Adrenal gland (tissue), 12 donors: ENCODE data around the gene PLCB1. TPM values are rescaled to one million over a fixed set of nuclear protein-coding genes. Genes with fewer than 3 reads are reported as not detected.

Experiments used
- DNase-seq, 7 donors: peaks; one replicate each; pipeline ENCODE4 v3.0.0-alpha.2; 2019 to 2020
- H3K27ac ChIP-seq, 5 donors: fragments of 200-600 bp; sonication (generic) in 4 of 5; 1 replicate in 3 of 5; 2 replicates in 2 of 5; pipeline versions ENCODE4 v1.5.1 to v1.8.0; 2016 to 2020; ENCODE audit warnings: mild to moderate bottlenecking in 1 of 5
- H3K27me3 ChIP-seq: fragments of 200-600 bp; 2 replicates; pipeline ENCODE4 v1.8.0; 2021
- H3K36me3 ChIP-seq, 2 donors: fragments of 200-600 bp; replicated peaks in 1 of 2; 1 replicate in 1 of 2; 2 replicates in 1 of 2; pipeline versions ENCODE4 v1.5.1 to v1.8.0; 2018 to 2022
- H3K4me1 ChIP-seq, 2 donors: fragments of 200-600 bp; replicated peaks in 1 of 2; 1 replicate in 1 of 2; 2 replicates in 1 of 2; pipeline versions ENCODE4 v1.5.1 to v1.8.0; 2018 to 2021
- H3K4me3 ChIP-seq, 4 donors: fragments of 200-600 bp; sonication (generic) in 3 of 4; one replicate each; pipeline ENCODE4 v1.5.1; 2016 to 2018
- H3K9me3 ChIP-seq, 3 donors: fragments of 200-600 bp; sonication (generic) in 1 of 3; replicated peaks in 1 of 3; 1 replicate in 2 of 3; 2 replicates in 1 of 3; pipeline versions ENCODE4 v1.5.1 to v1.8.0; 2016 to 2021
- CTCF ChIP-seq, 6 experiments: fragments of 450-650 bp in 4 of 6; fragments of 200-600 bp in 2 of 6; sonication (generic) in 1 of 6; IDR thresholded peaks; 1 replicate in 5 of 6; 2 replicates in 1 of 6; pipeline versions ENCODE4 v1.5.1 to v1.8.0; 2016 to 2021; ENCODE audit warnings: antibody characterized with exemption in 6 of 6, mild to moderate bottlenecking in 2 of 6, moderate library complexity in 1 of 6
- POLR2A ChIP-seq, 2 donors: fragments of 450-650 bp; IDR thresholded peaks; one replicate each; pipeline ENCODE4 v1.6.1; 2017; ENCODE audit warnings: antibody characterized with exemption in 2 of 2, mild to moderate bottlenecking in 2 of 2, moderate library complexity in 1 of 2
- WGBS, 4 donors: extraction: QIAGEN DNeasy Blood & Tissue Kit in 2 of 4; methylation state at CpG; one replicate each; pipeline versions ENCODE4 v1.1.5 to v1.1.7; 2013 to 2017; 5-methylcytosine and 5-hydroxymethylcytosine counted together
- intact Hi-C, 2 donors: fragments of 100-400 bp; cut with DNase I; formaldehyde crosslinking; loops; one replicate each; pipeline versions ENCODE4 v1.14.1 to v1.15.0; 2022 to 2023
- polyA plus RNA-seq, 3 donors: library from polyadenylated mRNA; stranded (reverse); fragments of 200-250 nt in 2 of 3; fragments of 350-450 nt in 1 of 3; fragmentation: Illumina TruSeq in 1 of 3; extraction: RNeasy Lipid Tissue Mini Kit (QIAGEN cat#74804) in 1 of 3; gene quantifications; one replicate each; pipeline ENCODE4 v1.2.3, GENCODE V29; 2013 to 2014
- total RNA-seq, 9 donors: library from RNA; depleted of rRNA in 4 of 9; stranded (reverse); fragments of >200 nt in 4 of 9; fragments of 120-200 nt in 1 of 9; fragmentation: NEBNext Ultra II Directional in 1 of 9; extraction: Animal tissue kit (Norgen Biotek cat#: 25700) in 1 of 9; gene quantifications; one replicate each; pipeline versions ENCODE4 v1.1.0 to v1.2.4, GENCODE V29; 2013 to 2023
- donor health status: healthy with polysubstance abuse.
- donor health status: Bipolar disorder and iron deficiency.
- donor health status: DM: yes; HTN: yes; CAD: no.
- donor health status: DM: no; HTN: no; CAD: no.
- donor health status: DM: no; HTN: no; CAD: no.
- donor health status: DM: yes; HTN: yes; CAD: no.

PLCB1 gene
- total and polyA plus RNA-seq, 12 donors = 7.7 to 56.6 (median 27.9) TPM

GRCh38 chr20:8509809-8510208 lies 377.7 kb downstream of the PLCB1 start:
- peaks cover 0 to 6% of the 10 kb centered on the region in 2 donors for H3K4me1 ChIP-seq
- no peaks in the 10 kb centered on the region for H3K27me3 ChIP-seq
- 64 to 74% (median 69%) methylated on average over 1 of the region's 1 CpG for WGBS, 4 donors
- H3K27ac ChIP-seq = no peak overlapping the region
- no peaks in the 10 kb centered on the region for H3K36me3 ChIP-seq
- TF ChIP-seq POLR2A (IDR thresholded peaks at IDR 0.05) = no peak
- TF ChIP-seq CTCF (IDR thresholded peaks at IDR 0.05) = no peak
- intact Hi-C loops = no loop called here
- no peak for DNase-seq
- no peaks in the 10 kb centered on the region for H3K9me3 ChIP-seq
- H3K4me3 ChIP-seq = no peak overlapping the region

GRCh38 chr20:8510808-8511207 lies 378.7 kb downstream of the PLCB1 start:
- Histone ChIP-seq H3K4me3 (no peak overlapping the region), H3K4me1 (peaks cover 0 to 6% of the 10 kb centered on the region in 2 donors), H3K36me3 (no peaks in the 10 kb centered on the region), H3K27me3 (no peaks in the 10 kb centered on the region), H3K9me3 (no peaks in the 10 kb centered on the region), H3K27ac (no peak overlapping the region)
- no peak for DNase-seq
- intact Hi-C loops = no loop called here
- no peak for TF ChIP-seq CTCF (IDR thresholded peaks at IDR 0.05)
- TF ChIP-seq POLR2A (IDR thresholded peaks at IDR 0.05) = no peak

- DNase-seq = no peak
- intact Hi-C loops = no loop called here
- no peaks in the 10 kb centered on the region for H3K27me3 ChIP-seq
- H3K36me3 ChIP-seq = no peaks in the 10 kb centered on the region
- TF ChIP-seq POLR2A (IDR thresholded peaks at IDR 0.05) (no peak), CTCF (IDR thresholded peaks at IDR 0.05) (no peak)
- H3K27ac ChIP-seq = no peak overlapping the region
- 93% methylated on average over 5 of the region's 5 CpGs for WGBS, 4 donors
- no peaks in the 10 kb centered on the region for H3K9me3 ChIP-seq
- no peak overlapping the region for H3K4me3 ChIP-seq
- peaks cover 0 to 6% of the 10 kb centered on the region in 2 donors for H3K4me1 ChIP-seq
Observed at GRCh38 chr20:8512003-8512402, 379.9 kb downstream of the PLCB1 start.

GRCh38 chr20:8515810-8516435 lies 383.9 kb downstream of the PLCB1 start:
- no peak overlapping the region for H3K4me3 ChIP-seq
- H3K36me3 ChIP-seq = no peaks in the 10 kb centered on the region
- TF ChIP-seq POLR2A (IDR thresholded peaks at IDR 0.05) (no peak), CTCF (IDR thresholded peaks at IDR 0.05) (no peak)
- no peaks in the 10 kb centered on the region for H3K4me1 ChIP-seq
- H3K9me3 ChIP-seq = no peaks in the 10 kb centered on the region
- 88 to 93% (median 91%) methylated on average over 4 of the region's 4 CpGs for WGBS, 4 donors
- intact Hi-C loops = no loop called here
- no peaks in the 10 kb centered on the region for H3K27me3 ChIP-seq
- no peak for DNase-seq
- no peak overlapping the region for H3K27ac ChIP-seq
